ENCODE data around the gene EIF3F.

DNA sequence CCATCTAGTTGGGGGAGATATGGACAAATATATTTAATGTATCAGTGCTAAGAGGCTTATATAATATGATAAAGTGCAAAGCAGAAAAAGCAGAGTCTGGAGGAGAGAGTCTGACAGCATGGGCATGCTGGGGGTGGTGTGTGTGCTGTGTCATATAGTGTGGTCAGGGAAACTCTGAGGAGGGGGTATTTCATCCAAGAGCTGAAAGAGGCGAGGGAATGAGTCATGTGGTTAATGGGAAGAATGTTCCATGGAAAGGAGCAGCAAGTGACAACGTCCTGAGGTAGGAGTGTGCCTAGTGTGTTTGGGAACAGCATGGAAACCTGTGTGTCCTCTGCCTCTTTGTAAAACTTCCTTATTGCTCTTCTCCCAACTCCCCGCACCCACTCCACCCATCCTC is 38.0 kb downstream of the EIF3F start:
- TF ChIP-seq, protein P1, sequence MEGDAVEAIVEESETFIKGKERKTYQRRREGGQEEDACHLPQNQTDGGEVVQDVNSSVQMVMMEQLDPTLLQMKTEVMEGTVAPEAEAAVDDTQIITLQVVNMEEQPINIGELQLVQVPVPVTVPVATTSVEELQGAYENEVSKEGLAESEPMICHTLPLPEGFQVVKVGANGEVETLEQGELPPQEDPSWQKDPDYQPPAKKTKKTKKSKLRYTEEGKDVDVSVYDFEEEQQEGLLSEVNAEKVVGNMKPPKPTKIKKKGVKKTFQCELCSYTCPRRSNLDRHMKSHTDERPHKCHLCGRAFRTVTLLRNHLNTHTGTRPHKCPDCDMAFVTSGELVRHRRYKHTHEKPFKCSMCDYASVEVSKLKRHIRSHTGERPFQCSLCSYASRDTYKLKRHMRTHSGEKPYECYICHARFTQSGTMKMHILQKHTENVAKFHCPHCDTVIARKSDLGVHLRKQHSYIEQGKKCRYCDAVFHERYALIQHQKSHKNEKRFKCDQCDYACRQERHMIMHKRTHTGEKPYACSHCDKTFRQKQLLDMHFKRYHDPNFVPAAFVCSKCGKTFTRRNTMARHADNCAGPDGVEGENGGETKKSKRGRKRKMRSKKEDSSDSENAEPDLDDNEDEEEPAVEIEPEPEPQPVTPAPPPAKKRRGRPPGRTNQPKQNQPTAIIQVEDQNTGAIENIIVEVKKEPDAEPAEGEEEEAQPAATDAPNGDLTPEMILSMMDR (IDR thresholded peaks at IDR 0.05): no peak
- TF ChIP-seq POLR2A (IDR thresholded peaks at IDR 0.05): no peak

All from Peyer's patch (tissue), 4 donors.